Muscle of back (tissue), 11 donors: ENCODE measurements around the gene NAALADL2. TPM values are rescaled to one million over a fixed set of nuclear protein-coding genes. Genes with fewer than 3 reads are reported as not detected.

Experiments used
- DNase-seq, 3 donors: peaks; one replicate each; pipeline versions ENCODE4 v3.0.0 to v3.0.0-alpha.2; 2013
- polyA plus RNA-seq, 10 donors: library from polyadenylated mRNA; unstranded; fragments of 120-200 nt; gene quantifications; one replicate each; pipeline ENCODE4 v1.2.1, GENCODE V29; 2013; ENCODE audit not compliant: insufficient read length in 10 of 10

Gene NAALADL2
- polyA plus RNA-seq, 10 donors, result 5.7 to 13.7 (median 8.8) TPM

DNA sequence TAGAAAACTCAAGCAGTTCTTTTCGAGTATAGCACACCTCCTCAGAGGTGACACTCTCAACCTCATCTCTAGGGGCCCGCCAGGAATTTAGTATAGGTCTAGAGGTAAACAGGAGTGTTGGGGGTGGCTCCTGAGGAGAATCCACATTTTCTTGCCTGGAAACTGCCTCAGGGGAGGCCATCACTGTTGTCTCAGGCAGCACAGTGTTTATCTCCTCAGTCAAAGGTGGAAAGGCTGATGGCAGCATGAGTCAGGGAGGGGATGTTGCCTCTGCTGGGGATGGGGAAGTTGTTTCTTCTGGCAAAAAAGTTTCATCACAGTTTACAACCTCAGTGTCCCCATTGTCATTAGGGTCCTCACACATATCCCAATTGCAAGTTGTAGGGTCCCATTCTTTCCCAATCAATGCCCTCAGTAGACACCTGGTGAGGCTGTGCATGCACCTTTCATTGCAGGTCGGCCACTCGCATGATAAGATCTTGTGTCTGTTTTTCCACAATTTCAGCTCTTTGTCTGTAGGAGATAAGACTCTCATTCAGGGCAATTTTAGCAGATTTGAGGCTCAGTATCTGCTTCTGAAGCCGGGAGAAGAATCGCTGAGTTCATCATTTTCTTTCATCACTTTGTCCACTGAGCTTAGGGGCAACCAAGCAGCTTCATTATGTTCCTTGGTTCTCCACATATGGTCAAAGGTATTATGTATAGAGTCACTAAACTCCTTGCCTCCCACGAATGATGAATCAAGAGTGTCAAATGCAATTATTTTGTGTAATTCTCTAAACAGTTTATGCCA, 25.8 kb downstream of the NAALADL2 start:
- DNase-seq, result no peak

DNA sequence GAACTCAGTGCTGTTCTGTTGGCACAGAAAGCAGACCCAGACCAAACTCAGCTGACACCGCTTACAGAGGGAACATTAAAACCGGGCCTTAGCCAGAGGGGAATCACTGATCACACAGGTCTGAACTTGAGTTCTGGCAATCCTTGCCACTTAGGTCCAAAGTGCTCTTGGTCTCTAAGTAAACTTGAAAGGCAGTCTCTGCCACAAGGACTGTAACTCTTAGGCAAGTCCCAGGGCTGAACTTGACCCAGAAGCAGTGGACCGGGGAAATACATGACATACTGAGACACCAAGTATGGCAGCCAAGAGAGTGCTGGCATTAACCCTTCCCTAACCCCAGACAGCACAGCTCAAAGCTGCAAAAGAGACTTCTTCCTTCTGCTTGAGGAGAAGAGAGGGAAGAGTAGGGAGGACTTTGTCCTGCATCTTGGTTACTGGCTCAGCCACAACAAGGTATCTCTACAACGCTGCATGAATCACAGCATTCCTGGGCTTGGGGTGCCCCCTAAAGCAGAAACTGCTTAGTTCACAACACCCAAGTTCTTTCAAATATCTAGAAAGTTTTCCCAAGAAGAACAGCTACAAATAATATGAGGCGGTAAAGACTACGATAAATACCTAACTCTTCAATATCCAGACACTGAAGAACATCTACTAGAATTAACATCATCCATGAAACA, 32.5 kb downstream of the NAALADL2 start:
- no peak for DNase-seq

DNA sequence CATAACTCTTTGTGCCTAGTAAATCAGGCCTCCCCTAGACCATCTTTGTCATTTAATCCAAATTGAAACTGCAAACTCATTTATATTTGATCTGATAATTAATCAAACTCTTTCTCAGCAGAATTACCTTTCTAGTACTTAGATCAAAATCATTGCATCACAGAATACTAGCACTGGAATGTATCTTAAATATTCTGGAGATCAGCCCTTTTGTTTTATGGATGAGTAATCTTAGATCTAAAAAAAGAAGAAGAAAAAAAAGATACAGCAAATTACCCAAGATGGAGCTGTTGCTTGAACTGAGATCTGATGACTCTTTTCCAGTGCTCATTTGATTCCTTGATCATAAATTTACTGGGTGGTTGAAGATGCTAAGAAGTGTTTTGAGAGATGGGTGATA, 47.9 kb downstream of the NAALADL2 start:
- DNase-seq, result no peak

DNA sequence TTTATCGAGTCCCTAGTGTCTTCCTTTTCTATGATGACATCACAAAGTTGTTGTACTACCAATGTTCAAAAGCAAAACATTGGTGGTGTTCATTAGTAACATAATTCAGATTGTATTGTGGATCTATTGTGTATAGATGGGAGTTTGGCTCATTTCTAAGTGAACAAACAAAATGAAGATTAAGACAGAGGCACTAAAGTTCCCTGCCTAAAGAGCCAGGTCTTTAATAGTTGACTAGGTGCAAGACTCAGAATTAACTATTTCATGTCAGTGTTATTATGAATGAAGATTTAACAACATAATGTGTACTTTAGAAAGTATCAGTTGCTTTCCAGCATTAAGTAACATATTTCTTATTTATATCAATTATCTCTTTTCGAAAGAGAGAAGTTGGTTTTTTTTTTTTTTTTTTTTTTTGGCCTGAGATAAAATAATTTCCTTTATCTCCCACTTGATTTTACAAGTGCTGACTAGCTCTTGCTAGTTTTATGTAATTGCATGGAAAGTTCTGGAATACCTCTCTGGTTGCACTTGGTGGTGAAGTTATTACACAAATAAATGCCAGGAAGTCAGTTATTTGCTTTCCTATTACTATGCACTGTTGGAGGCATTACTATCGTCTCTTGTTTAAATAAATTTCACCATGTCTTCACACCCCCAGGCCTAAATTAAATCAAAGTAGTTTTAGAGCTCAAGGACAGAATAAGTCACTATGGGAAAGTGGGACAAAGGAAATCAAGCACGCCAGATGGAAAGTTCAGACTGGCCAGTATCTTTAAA, 48.7 kb downstream of the NAALADL2 start:
- DNase-seq, result no peak

DNA sequence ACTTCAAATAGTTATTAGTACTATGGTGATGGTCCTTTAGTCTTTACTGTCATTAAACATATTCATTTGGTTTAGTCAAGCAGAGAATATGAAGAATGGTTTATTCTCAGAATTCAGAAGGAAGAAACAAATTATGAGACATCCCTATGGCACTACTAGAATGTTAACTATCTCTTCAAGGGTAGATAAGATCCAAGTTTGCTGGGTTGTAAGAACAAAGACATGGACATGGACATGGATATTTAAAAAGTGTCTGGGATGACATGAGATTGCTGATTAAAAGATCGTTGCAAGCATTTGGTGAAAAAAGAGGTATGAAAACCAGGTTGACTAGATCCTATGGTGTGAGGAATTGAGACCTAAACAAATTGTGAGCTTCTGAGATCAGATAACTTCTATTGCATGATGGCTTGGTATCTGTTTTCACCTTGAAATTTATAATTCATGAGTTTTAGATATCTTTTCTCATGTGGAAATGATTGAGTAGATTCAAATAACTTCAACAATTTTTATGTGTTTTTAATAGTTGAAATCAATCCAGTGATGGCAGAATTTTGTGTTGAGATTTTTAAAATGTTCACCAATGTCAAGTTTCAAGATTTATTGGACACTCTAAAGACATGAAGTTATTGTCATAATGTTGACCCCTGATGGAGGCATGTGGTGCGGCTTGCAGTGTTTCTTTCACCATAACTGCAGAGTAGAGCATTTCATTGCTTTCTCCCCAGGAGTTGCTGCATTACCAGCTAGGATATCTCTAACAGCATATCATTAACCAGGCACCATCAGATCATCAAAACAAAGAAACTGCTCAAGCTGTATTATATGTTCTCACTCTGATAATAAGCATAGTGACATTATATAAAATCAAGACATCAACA, 72.6 kb downstream of the NAALADL2 start:
- DNase-seq, result peak in 1 of 3 donors; percentile 9

DNA sequence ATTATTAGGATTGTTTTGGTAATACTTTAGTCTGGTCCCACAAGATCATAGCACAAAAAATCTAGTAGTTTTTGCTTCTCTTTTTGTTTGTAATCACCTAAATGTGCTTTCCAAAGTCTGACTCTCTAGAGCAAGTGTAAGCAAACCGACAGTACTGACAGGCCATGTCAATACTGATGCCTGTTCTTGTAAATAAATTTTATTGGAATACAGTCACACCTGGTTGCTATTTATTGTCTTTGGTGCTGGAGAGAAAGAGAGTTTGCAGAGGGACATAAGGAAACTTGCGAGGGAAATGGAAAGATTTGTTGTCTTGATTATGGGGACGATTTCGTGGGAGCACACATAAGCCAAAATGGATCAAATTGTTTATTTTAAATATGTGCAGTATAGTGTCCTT, 77.5 kb downstream of the NAALADL2 start:
- no peak for DNase-seq

DNA sequence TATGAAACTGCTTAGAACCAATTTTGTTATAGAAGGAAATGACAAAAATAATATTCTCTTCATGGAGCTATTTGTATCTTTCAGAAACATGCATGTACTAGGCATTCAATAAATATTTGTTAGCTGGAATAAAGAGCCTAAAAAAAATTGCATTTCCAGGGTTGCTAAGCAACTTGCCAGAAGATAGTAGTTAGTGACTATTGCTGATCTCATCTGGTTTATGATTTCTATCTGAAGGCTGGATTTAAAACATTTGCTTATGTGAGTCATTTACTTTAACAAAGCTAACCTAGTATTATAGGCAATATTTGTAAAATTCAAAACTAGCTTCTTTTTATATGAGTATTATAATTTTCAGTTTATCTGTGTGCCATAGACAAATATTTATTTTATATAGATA, 78.3 kb downstream of the NAALADL2 start:
- DNase-seq, result peak in 2 of 3 donors; percentile 42 to 49

DNA sequence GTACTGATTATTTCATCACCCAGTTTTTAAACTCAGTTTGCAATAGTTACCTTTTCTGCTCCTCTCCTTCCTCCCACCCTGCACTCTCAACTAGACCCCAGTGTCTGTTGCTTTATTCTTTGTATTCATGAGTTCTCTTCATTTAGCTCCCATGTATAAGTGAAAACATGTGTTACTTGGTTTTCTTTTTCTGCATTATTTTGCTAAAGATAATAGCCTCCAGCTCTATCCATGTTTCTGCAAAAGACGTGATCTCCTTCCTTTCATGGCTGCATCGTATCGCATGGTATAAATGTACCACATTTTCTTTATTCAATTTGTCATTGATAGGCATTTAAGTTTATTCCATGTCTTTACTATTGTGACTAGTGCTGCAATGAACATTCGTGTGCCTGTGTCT, 79.0 kb downstream of the NAALADL2 start:
- peak in 1 of 3 donors; percentile 40 for DNase-seq

DNA sequence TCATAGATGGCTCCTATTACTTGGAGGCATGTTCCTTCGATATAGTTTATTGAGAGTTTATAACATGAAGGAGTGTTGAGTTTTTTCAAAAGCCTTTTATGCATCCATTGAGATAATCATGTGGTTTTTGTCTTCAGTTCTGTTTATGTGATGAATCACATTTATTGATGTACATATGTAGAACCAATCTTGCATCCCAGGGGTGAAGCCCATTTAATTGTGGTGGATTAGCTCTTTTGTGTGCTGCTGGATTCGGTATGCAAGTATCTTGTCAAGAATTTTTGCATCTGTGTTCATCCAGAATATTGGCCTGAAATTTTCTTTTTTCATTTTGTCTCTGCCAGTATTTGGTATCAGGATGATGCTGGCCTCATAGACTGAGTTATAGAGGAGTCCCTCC, 81.0 kb downstream of the NAALADL2 start:
- no peak for DNase-seq

DNA sequence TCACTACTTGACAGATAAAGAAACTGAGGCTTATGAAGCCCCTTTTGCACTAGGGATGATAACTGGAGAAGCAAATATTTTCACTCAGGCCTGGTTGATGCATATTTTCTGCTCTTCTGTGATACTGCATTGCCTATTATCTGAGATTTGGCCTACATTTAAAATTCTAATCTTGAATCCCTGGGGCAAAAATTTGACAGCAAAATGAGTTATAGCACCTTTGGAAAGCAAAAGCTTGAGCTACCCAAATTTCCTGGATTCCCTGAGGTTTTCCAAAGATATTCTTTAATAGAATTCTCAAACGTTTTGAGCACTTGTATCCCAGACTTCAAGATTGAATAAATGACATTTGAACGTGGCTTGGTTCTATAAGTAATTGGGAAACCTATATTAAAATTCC, 86.1 kb downstream of the NAALADL2 start:
- DNase-seq, result no peak

DNA sequence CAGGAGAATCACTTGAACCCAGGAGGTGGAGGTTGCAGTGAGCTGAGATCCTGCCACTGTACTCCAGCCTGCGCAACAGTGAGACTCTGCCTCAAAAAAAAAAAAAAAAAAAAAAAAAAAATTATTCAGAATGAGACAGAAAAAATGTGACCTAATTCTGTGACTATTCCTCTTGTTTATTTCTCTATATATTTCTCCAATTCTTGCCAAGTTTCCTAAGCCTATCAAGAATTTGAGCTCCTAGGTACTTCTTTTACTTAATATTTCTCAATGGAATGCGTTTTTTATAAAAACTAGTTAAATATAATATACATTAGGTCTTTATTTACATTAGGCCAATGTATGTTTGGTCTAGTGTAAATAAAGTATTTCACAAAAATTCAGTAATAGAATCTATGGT, 86.8 kb downstream of the NAALADL2 start:
- no peak for DNase-seq

DNA sequence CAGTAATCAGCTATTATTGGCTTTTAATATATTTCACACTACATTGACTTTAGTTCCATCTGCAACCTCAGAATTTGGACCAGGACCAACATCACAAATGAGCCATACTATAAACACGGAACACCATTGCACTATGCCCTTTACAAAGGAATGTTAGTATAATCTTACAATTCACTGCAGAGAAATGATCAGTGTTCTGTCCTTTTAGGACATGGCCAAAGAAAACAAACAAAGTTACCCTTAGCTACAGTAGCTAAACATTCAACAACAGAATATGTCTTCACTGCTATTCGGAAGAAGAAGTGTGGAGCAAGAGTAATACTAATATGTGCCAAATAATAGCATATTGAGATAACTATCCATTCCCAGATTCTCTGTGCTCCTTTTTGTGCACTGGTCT, 90.4 kb downstream of the NAALADL2 start:
- peak; percentile 30 to 65 (median 35) for DNase-seq

DNA sequence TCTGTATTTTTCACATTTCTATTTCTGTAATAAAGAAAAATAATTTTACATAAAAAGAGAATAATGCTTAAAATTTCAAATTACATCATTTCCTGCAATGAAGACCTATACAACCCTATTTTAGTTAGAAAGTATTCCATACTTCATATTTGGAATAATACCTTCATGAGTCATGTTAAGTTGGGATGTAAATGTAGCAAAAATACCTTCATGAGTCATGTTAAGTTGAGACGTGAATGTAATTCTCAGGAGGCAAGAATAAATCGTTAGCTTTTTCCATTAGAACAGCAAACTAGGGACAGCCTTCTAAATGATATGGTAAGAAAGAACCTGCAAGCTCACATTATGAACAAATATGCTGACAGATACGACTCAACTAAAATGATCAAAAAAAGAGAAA, 91.9 kb downstream of the NAALADL2 start:
- DNase-seq, result peak in 1 of 3 donors; percentile 63

DNA sequence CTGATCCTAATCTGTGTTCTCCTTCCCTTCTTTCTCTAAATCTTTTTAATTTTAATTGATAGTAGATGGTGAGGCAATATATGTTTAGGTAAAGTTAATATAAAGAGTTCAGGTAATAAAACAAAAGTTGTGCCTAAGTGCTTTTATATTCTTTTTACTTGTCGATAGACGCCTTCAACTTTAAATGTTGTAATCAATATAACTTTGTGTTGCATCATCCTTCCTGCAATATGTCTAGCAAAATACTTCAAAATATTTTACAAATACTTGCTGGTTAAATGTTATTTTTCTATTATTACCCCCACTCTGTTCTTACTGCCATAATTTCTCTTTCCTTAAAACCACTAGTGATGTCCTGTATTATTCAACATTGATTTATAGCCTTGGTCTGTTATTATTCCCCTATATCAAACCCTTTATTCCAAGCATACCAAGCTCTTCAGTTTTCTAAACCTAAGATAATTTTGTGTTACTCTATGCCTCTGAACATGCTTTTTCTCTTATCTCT, 92.4 kb downstream of the NAALADL2 start:
- no peak for DNase-seq

DNA sequence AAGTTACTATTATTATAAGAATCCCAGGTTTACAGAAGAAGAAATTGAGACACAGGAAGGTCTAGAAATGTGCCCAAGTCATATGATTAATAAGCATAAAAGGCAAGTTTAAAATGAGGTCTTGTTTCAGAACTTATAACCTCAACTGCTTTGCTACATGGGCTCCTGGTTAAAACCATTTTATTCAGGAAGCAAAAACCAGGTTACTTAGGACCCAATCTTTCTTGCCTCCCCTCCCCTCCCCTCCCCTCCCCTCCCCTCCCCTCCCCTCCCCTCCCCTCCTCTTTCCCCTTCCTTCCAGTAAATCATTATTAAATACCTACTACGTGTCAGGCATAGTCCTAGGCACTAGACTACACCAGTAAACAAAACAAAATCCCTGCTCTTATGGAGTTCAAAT, 93.9 kb downstream of the NAALADL2 start:
- no peak for DNase-seq

DNA sequence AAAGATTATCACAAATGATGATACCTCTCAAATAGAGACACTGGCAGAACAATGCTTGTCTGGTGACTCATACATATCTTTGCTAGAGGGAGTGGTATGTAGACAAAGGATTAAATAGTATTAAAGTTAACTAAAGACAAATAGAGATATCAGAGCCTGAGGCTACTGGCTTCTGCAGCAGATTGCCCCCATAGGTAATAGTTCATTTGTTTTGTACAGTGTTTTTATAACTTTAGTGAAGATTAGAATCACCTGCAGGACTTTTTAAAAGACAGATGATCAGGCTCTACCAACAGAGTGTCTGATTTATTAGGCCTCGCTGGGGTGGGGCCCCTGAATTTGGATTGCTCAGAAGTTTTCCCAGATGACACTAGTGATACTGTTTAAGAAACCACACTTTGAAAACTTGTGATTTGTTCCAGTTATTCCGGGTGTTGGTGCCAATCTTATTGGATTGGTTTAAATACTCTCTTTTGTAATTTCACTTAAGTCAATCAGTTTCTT, 96.4 kb downstream of the NAALADL2 start:
- DNase-seq, result peak in 1 of 3 donors; percentile 10

DNA sequence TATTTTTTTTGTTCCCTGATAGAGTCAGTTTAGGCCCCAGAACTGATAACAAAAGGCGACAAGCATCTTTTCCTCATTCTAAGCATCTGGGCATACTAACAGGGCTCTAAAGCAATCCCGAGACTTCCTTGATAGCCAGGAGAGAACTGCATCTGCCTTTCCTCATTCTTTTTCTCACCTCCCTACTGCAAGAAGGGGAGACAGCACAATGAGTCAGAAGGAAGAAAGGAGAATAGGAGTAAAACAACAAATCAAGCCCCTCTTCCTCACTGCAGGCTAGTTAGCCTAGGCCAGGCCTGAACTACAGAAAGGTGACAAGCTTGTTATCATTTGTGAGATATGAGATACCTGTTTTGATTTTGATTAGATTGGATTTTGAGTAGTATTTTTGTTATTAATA, 97.9 kb downstream of the NAALADL2 start:
- peak in 2 of 3 donors; percentile 10 to 24 for DNase-seq

DNA sequence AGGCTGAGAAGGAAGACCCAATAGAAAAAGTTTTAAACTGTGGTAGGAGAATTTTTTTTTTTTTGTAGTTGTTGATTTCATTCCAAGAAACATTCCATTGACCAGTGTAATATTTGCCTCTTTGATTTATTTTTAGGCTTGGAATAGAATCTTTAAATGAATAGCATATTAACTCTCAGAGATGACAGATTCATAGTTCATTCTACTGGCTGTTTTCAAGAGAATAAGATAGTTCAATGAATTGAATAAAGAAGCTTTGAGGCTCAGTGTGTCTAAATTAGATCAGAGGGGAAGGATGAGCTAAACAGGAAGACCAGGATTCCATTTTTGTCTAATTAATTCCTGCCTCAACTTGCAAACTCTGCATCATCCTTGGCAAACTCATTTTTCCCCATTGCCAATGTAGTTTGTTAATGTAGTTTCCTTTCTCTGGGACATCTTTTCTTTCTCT, 98.4 kb downstream of the NAALADL2 start:
- DNase-seq, result peak in 2 of 3 donors; percentile 49 to 55

DNA sequence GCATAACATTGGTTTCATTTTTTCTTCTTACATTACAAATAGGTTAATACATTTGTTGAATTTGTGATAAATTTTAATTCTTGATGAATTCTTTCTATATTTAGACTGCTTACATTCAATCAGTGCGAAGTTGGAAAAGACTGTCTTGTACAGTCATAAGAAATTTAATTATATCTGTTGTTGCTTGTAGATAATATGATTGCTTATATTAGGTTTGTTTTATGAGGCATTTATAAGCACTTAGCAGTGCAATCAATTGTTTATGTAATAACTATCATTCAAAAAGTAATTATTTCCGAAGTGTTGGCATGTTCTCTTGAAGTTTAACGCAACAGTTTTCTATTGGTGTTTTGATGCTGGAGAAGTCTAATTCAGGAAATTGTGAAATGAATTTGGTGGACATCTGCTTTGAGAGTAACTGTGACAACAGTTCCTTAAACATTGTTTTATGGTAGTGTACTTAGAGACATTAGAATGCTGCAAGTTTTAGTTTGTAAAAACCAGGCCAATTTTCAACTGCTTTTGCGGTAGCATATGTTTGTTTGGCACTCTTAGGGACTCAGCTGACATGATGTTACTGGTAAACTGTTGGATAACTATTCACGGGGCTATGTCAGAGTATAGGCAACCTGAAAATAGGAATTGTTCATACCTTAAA, 99.7 kb downstream of the NAALADL2 start:
- peak in 1 of 3 donors; percentile 64 for DNase-seq

DNA sequence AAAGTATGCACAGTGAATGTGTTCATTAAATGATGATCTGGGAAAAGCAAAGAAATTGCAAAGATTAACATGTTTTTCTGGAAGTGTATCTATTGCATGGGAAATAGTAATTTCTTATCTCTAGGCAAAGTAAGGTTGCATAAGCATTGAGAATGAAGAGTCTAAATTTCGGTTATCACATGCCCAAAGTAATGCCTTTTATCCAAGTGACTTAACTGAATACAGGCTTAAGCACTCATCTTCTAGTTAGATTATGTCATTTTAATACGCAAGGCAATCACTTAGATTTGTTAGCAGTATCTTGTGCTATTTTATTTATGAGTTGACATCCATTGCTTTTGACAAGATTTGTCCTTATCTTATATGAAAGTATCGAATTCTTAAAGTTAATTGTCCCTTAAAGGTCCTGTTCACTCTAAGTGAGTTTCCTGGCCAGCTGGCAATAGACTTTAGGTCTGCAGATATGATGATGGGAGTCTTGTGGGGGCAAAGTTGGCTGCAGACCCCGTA, 100.5 kb downstream of the NAALADL2 start:
- DNase-seq, result no peak
